HG03103 (cell line): ENCODE results near the gene SMIM12.
A peak's percentile ranks its signal among the peaks of the same experiment; 100 is the strongest.

Experiments used
- ATAC-seq: cut with Tn5 transposase; IDR thresholded peaks from one replicate; pipeline ENCODE4 v1.9.1; 2021; ENCODE audit warnings: low read depth; ENCODE audit not compliant: unreplicated experiment

Gene SMIM12, protein sequence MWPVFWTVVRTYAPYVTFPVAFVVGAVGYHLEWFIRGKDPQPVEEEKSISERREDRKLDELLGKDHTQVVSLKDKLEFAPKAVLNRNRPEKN

GRCh38 chr1:34859446-34860200 is at the start of gene SMIM12:
Gene SMIM12 (minus strand): TSS chr1:34859749. CDS start chr1:34855977, 3,772 bp downstream.
- peak; percentile 92 for ATAC-seq

DNA sequence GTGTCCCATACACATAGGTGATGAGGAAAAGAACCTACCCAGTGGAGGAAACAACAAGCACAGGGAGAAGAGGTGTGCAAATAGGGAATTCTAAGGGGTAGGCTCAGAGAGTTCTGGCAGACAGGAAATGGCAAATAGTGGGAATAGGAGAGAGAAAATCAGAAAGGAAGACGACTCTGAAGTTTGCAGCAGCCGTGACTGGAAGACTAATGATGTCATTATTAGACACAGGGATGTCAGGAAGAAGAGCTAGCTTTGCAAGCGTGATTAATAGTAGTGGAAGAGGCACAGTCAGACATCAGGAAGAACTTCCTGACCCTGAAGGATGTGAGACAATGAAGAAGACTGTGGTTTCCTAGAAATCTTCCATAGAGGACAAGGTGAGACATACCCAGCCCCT is 48.8 kb upstream of the SMIM12 start:
- no peak for ATAC-seq

- ATAC-seq = no peak
These were observed 48.0 kb upstream of the SMIM12 start for GRCh38 chr1:34907487-34908090.

- no peak for ATAC-seq
These were observed 47.2 kb upstream of the SMIM12 start for GRCh38 chr1:34906756-34907155.

DNA sequence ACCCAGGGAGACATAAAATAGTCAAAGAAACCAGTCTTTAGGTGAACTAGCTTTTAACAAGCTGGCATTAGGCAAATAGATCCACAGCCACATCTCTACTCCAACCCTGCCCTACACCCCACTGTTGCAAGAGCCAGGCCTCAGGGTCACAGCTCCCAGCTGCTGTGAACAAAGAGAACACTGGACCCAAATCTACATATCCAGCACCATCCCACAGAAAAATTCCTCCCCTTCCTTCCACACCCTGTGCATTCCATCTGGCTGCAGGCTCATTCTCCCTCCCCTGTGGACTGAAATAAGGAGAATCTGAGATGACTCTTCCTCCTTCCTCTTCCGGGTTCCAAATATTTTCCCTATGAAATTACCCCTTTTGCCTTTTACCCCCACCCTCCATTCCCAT is 46.7 kb upstream of the SMIM12 start:
- ATAC-seq = no peak

DNA sequence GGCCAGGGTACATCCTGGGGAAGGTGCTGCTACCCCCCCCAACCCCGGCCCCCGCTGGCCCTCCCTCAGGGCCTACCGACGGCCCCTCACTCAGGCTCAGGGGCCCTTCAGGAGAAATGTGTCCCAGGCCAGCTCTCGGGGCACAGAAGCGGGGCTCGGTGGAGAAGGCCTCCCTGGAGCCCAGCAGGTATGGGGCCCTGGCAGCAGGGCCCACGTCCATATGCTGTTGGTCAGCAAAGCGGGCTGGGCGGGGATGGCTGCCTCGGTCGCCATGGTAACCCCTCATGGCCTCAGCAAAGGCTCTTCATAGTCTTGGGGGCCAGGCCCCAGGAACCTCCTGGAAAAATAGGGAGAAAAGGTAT is 45.5 kb upstream of the SMIM12 start:
- ATAC-seq = no peak

GRCh38 chr1:34904236-34905097 is 44.9 kb upstream of the SMIM12 start:
- ATAC-seq = no peak

DNA sequence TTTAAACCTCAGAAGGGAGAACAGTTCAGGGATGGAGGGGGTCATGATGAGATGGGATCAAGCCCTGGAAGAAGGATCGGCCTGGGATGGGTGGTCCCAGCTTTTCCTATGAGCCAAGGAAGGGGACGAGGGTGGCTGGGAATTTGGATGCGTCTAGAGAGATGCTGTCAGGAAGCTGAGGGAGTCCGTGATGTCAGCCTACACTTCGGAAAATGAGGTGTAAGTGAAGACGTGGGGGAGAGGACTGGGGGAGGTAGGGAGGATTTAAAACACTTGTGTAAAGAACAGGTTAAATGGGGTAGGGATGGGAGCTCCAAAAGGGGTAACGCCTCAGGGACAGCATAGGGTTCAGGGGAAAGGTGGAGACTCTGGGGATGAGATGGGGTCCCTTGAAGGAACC is 42.4 kb upstream of the SMIM12 start:
- no peak for ATAC-seq

- ATAC-seq = no peak
These were observed 41.4 kb upstream of the SMIM12 start for GRCh38 chr1:34900775-34901502.

DNA sequence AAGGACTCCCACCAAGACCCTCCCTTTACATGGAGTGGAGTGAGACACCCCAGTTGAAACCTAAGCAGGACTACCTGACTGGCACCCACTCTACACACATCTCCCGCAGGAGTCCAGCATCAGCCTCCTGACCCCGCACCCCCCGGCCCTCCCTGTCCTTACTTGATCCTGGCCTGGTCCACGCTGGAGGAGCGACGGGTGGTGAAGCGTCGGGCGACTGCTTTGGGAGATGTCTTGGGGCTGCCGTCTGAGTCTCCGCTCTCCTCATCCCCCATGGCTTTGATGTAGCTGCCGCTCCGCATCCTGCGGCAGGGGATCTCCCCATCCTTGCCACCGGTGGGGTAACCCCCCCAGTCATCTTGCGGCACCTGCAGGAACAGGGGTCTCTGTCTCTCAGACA is 40.4 kb upstream of the SMIM12 start:
- no peak for ATAC-seq

- no peak for ATAC-seq
These were observed 39.9 kb upstream of the SMIM12 start for GRCh38 chr1:34899471-34899870.

DNA sequence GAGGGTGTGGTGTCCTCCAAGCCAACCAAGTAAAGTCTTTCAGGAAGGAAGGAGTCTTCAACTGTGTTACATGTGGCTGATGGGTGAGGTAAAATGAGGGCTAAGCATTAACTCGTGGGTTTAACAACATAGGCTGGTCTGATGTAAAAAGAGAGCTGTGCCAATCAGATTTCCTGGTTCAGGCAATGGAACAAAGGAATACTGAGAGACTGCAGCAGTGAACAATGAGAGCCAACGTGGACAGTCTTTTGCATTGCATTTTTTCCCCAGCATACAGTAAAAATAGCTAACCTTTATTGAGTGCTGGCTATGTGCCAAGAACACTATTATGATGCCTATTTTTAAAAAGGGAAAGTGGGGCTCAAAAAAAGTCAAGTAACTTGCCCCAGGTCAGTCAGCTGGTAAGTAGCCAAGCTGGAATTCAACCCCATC is 38.8 kb upstream of the SMIM12 start:
- ATAC-seq = no peak

- ATAC-seq = no peak
These were observed 37.1 kb upstream of the SMIM12 start for GRCh38 chr1:34896612-34897011.

- no peak for ATAC-seq
These were observed 30.2 kb upstream of the SMIM12 start for GRCh38 chr1:34889705-34890104.

DNA sequence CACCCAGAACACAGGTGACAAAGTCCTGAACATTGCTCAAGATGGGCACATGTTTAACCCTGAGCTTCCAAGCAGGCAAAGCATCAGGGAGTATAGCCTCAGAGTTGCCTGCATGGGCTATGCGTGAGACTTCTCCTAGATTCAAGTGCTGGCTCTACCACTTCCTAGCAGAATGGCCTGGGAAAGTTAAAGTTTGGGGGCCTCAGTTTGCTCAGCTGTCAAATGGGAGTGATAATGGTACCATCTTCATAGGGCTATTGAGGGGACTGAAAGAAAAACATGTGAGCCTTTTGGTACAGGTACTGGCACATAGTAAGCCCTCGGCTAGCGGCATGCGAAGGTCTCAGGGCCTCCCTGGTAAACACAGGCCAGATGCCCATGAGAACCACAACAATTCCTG is 28.0 kb upstream of the SMIM12 start:
- ATAC-seq = no peak

DNA sequence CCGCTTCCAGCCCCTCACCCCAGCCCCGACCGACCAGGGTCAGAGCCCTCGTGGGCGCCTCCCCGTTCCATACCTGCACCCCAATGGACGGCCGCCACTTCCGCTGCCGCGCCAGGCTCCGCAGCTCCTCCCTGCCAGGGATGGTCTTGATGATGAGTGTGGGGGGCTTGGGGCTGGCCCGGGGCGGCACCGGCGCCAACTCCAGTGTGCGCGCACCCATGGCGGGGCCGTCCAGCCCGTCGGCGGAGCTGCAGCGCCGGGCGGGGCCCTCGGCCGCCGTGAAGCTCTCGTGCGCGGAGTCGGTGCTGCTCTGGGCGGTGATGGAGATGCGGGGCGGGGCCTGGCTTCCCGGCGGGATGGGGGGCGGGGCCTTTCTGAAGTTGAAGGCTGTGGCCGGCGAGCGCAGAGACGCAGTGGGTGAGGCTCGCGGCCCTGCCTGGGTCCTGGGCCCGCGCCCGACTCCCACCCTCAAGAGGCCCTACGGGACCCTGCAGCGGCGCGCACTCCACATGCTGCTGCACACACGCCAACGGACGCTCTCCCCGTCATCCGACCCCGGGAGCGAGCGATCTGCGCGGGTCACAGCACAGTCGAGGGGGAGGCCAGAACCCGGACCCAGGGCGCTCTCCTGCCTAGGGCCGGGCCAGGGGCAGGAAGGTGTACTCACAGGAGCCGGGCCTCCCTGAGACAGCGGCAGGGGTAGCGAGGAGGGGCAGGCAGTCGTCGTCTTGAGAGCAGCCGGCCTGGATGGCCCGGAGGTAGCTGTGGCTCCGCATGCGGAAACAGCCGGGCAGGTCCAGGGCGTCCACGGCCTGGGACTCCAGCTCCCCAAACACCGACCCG is 26.1 kb upstream of the SMIM12 start:
- no peak for ATAC-seq

DNA sequence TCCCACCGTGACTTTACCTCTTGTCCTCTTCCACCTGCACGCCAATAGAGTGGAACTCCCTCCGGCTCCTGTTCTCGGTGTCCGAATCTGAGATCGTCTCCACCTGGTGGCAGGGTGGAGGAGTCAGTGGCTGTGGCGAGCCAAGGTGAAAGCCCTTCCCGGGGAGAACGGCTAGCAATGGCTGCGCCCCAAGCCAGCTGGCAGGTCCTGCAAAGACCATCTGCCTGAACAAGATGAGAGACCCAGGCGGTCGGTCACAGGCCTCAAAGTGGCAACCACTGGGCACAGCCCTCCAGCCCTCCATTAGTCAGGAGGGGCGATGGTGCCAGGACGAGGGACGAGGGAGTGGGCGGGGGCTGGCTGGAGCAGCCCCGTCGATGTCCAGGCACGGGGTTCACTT is 25.4 kb upstream of the SMIM12 start:
- no peak for ATAC-seq

DNA sequence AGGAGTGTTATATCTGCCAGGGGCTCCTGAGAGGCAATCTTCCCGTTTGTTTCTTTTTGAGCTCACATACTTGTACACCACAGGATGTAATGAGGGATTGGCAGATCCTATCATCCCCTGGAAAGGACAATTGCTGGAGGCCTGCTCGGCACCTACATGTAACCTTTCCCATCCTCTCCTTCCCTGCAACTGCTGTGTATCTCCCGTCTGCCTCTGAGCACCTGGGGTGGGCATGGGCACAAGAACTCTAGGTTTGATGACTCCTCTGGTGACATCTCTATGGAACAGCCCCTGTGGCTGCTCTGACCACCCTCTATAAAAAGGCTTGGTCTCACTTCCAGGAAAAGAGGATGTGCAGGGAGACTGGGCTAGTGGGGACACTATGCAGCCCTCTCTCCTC is 25.0 kb upstream of the SMIM12 start:
- ATAC-seq = no peak

DNA sequence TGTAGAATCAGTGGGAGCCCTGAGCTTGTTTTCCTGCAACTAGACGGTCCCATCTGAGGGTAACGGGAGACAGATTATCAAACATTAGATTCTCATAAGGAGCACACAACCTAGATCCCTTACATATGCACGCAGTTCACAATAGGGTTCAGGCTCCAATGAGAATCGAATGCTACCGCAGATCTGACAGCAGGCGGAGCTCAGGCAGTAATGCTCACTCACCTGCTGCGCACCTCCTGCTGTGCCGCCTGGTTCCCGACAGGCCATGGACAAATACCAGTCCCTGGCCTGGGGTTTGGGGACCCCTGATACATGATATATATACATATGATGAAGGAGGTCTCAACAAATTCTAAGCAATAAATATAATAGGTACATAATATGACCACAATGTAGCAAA is 19.7 kb upstream of the SMIM12 start:
- ATAC-seq = no peak

GRCh38 chr1:34876406-34876805 is 16.9 kb upstream of the SMIM12 start:
- ATAC-seq = no peak
